ENCODE results near the gene SH3BP5. TPM values are rescaled to one million over a fixed set of nuclear protein-coding genes. Genes with fewer than 3 reads are reported as not detected.

The SH3BP5 gene
- total RNA-seq, 2 donors from 2014 or later: 47.2 to 82.4 TPM

DNA sequence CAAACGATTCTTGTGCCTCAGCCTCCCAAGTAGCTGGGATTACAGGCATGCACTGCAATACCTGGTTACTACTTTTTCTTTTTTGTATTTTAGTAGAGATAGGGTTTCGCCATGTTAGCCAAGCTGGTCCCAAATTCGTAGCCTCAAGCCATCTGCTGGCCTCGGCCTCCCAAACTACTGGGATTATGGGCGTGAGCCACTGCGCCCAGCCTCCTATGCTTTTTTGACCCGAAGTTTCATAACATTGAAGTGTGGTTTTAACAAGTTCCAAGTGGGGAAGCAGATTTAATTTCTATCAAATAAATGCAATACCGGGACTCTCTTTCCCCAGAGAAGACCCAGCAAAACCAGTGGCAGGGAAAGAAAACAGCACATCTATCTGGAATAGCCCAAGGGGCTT lies 13.7 kb downstream of the SH3BP5 start:
- H3K27ac ChIP-seq: peak overlapping the region; percentile 72 to 84
- H3K9me3 ChIP-seq: no peaks in the 10 kb centered on the region
- no peak for DNase-seq (ENCODE audit: low spot score)

GRCh38 chr3:15316998-15317435 lies 15.4 kb downstream of the SH3BP5 start:
- peak overlapping the region; percentile 72 to 84 for H3K27ac ChIP-seq
- no peaks in the 10 kb centered on the region for H3K9me3 ChIP-seq
- ATAC-seq (ENCODE audit: insufficient number of reproducible peaks, low FRiP score, low read depth) (no peak), DNase-seq (ENCODE audit: low spot score) (no peak)
- TF ChIP-seq, protein P1, sequence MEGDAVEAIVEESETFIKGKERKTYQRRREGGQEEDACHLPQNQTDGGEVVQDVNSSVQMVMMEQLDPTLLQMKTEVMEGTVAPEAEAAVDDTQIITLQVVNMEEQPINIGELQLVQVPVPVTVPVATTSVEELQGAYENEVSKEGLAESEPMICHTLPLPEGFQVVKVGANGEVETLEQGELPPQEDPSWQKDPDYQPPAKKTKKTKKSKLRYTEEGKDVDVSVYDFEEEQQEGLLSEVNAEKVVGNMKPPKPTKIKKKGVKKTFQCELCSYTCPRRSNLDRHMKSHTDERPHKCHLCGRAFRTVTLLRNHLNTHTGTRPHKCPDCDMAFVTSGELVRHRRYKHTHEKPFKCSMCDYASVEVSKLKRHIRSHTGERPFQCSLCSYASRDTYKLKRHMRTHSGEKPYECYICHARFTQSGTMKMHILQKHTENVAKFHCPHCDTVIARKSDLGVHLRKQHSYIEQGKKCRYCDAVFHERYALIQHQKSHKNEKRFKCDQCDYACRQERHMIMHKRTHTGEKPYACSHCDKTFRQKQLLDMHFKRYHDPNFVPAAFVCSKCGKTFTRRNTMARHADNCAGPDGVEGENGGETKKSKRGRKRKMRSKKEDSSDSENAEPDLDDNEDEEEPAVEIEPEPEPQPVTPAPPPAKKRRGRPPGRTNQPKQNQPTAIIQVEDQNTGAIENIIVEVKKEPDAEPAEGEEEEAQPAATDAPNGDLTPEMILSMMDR (IDR thresholded peaks at IDR 0.05): no peak
- no peak overlapping the region for H3K4me3 ChIP-seq
- H3K27me3 ChIP-seq (replicated peaks; ENCODE audit: insufficient read depth): no peaks in the 10 kb centered on the region
- H3K36me3 ChIP-seq: no peaks in the 10 kb centered on the region
- peaks cover 56 to 89% of the 10 kb centered on the region in 2 donors for H3K4me1 ChIP-seq (ENCODE audit: control insufficient read depth in 1 of 2, low read depth in 2 of 2)

More for the DNA sequence above, 13.7 kb downstream of the SH3BP5 start:
- Histone ChIP-seq H3K36me3 (no peaks in the 10 kb centered on the region), H3K27me3 (replicated peaks; ENCODE audit: insufficient read depth) (no peaks in the 10 kb centered on the region), H3K4me3 (no peak overlapping the region), H3K4me1 (ENCODE audit: control insufficient read depth in 1 of 2, low read depth in 2 of 2) (peaks cover 56 to 95% of the 10 kb centered on the region in 2 donors)
- ATAC-seq (ENCODE audit: insufficient number of reproducible peaks, low FRiP score, low read depth): no peak
- TF ChIP-seq, protein P1 (IDR thresholded peaks at IDR 0.05): no peak

GRCh38 chr3:15315003-15315402 lies 17.4 kb downstream of the SH3BP5 start:
- TF ChIP-seq, protein P1 (IDR thresholded peaks at IDR 0.05): no peak
- Histone ChIP-seq H3K27me3 (replicated peaks; ENCODE audit: insufficient read depth) (no peaks in the 10 kb centered on the region), H3K36me3 (no peaks in the 10 kb centered on the region), H3K4me1 (ENCODE audit: control insufficient read depth in 1 of 2, low read depth in 2 of 2) (peaks cover 47 to 79% of the 10 kb centered on the region in 2 donors), H3K9me3 (no peaks in the 10 kb centered on the region), H3K4me3 (no peak overlapping the region), H3K27ac (peak overlapping the region; percentile 78 to 84)
- ATAC-seq (ENCODE audit: insufficient number of reproducible peaks, low FRiP score, low read depth): peak; percentile 71
- no peak for DNase-seq (ENCODE audit: low spot score)

DNA sequence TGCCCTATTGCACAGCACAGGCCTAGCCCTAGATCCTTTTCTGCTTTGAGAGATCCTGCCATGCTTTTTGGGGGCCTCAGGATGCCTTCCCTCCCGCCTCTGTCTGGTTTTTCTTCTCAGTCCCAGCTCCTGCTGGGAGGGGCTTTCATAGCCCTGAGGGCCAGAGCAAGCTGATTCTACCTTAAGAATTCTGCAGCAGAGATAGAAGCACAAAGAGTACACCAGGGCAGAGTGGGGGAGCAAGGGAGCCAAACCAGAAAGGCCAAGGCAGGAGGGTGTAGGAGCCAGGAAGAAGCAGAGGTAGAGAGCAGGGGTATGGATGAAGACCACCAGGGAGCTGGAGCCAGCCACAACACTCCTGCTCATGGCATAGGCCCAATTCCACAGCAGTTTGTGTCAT lies 18.1 kb downstream of the SH3BP5 start:
- Histone ChIP-seq H3K9me3 (no peaks in the 10 kb centered on the region), H3K4me1 (ENCODE audit: control insufficient read depth in 1 of 2, low read depth in 2 of 2) (peaks cover 47 to 79% of the 10 kb centered on the region in 2 donors), H3K27me3 (replicated peaks; ENCODE audit: insufficient read depth) (no peaks in the 10 kb centered on the region), H3K36me3 (no peaks in the 10 kb centered on the region), H3K4me3 (no peak overlapping the region), H3K27ac (peak overlapping the region; percentile 78 to 84)
- no peak for ATAC-seq (ENCODE audit: insufficient number of reproducible peaks, low FRiP score, low read depth)
- TF ChIP-seq, protein P1 (IDR thresholded peaks at IDR 0.05): no peak
- DNase-seq (ENCODE audit: low spot score): no peak

DNA sequence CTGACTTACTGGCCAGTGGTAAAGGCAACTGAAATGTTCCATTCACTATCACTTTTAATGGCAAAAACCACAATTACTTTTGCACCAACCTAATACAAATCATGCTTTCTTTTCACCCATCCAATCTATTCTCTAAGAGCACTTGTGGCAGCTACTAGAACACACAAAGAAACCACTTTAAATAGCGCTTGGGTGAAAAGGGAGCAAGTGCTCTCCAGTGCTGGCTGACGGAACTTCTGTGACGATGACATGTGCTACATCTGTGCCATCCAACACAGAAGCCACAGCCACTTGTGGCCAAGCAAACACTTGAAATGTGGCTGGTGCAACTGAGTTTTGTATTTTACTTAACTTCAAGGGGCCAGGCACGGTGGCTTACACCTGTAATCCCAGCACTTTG lies 18.9 kb downstream of the SH3BP5 start:
- peaks cover 44 to 71% of the 10 kb centered on the region in 2 donors for H3K4me1 ChIP-seq (ENCODE audit: control insufficient read depth in 1 of 2, low read depth in 2 of 2)
- no peaks in the 10 kb centered on the region for H3K36me3 ChIP-seq
- no peak overlapping the region for H3K4me3 ChIP-seq
- TF ChIP-seq, protein P1 (IDR thresholded peaks at IDR 0.05): no peak
- H3K27ac ChIP-seq: peak overlapping the region; percentile 14 to 78
- H3K9me3 ChIP-seq: no peaks in the 10 kb centered on the region
- ATAC-seq (ENCODE audit: insufficient number of reproducible peaks, low FRiP score, low read depth): no peak
- no peak for DNase-seq (ENCODE audit: low spot score)
- H3K27me3 ChIP-seq (replicated peaks; ENCODE audit: insufficient read depth): no peaks in the 10 kb centered on the region
